CD8-positive, alpha-beta memory T cell (primary cell): ENCODE measurements around the gene YIPF1. TPM values are rescaled to one million over a fixed set of nuclear protein-coding genes. Genes with fewer than 3 reads are reported as not detected.
"Not testable (repeated sequence)": the region's sequence is repeated elsewhere in the genome, so short reads cannot be mapped to it uniquely, and the experiment has no call there.

Experiments
- CTCF ChIA-PET: fragments of 350-600 bp; sonication (Branson Sonifier 250); formaldehyde crosslinking; loops from one replicate; lab custom pipeline; 2021; ENCODE audit warnings: antibody characterized with exemption; lab: Charles Lee
- POLR2A ChIA-PET: fragments of 350-600 bp; sonication (Branson Sonifier 250); formaldehyde crosslinking; loops from one replicate; lab custom pipeline; 2021; ENCODE audit warnings: antibody characterized with exemption; lab: Charles Lee
- DNase-seq, 5 donors: peaks; one replicate each; pipeline versions ENCODE4 v3.0.0 to v3.0.0-alpha.2; 2020 to 2022; ENCODE audit warnings: mixed read lengths in 1 of 5
- H3K27ac ChIP-seq: one replicate; pipeline ENCODE4 v1.7.0; 2013; ENCODE audit warnings: low read depth, mild to moderate bottlenecking, low read length, moderate library complexity
- H3K27me3 ChIP-seq: 2 replicates; pipeline ENCODE4 v1.7.0; 2013; ENCODE audit warnings: low read length, mild to moderate bottlenecking; ENCODE audit not compliant: insufficient read depth, poor library complexity, severe bottlenecking
- H3K36me3 ChIP-seq: 2 replicates; pipeline ENCODE4 v1.7.0; 2013; ENCODE audit warnings: mild to moderate bottlenecking, low read length, moderate library complexity; ENCODE audit not compliant: insufficient read depth
- H3K4me1 ChIP-seq: 2 replicates; pipeline ENCODE4 v1.7.0; 2013; ENCODE audit warnings: mild to moderate bottlenecking, low read length, moderate library complexity; ENCODE audit not compliant: insufficient read depth
- H3K4me3 ChIP-seq: 2 replicates; pipeline ENCODE4 v1.7.0; 2013; ENCODE audit warnings: mild to moderate bottlenecking, low read length
- H3K9me3 ChIP-seq: 2 replicates; pipeline ENCODE4 v1.7.0; 2013; ENCODE audit warnings: mild to moderate bottlenecking, low read length
- H3K27ac Mint-ChIP-seq, 8 donors: one replicate each; pipeline ENCODE4 v1.8.0; 2020 to 2021; ENCODE audit warnings: mixed read lengths in 8 of 8, mild to moderate bottlenecking in 6 of 8, inconsistent platforms in 3 of 8, moderate library complexity in 3 of 8
- H3K27me3 Mint-ChIP-seq, 2 donors: one replicate each; pipeline ENCODE4 v1.8.0; 2020 to 2021; ENCODE audit warnings: mixed read lengths in 2 of 2, mild to moderate bottlenecking in 1 of 2, moderate library complexity in 1 of 2
- H3K36me3 Mint-ChIP-seq, 3 donors: one replicate each; pipeline ENCODE4 v1.8.0; 2020 to 2021; ENCODE audit warnings: mixed read lengths in 3 of 3, inconsistent platforms in 1 of 3, mild to moderate bottlenecking in 1 of 3
- H3K4me1 Mint-ChIP-seq, 3 donors: one replicate each; pipeline ENCODE4 v1.8.0; 2020 to 2021; ENCODE audit warnings: mixed read lengths in 3 of 3, inconsistent platforms in 1 of 3, mild to moderate bottlenecking in 1 of 3
- H3K4me3 Mint-ChIP-seq, 7 donors: one replicate each; pipeline ENCODE4 v1.8.0; 2020 to 2021; ENCODE audit warnings: mixed read lengths in 7 of 7, mild to moderate bottlenecking in 6 of 7, moderate library complexity in 4 of 7, inconsistent platforms in 2 of 7
- H3K9me3 Mint-ChIP-seq, 5 donors: one replicate each; pipeline ENCODE4 v1.8.0; 2020 to 2022; ENCODE audit warnings: mixed read lengths in 5 of 5, mild to moderate bottlenecking in 3 of 5, moderate library complexity in 2 of 5, inconsistent platforms in 1 of 5
- polyA plus RNA-seq: library from polyadenylated mRNA; unstranded; fragments of 300-500 nt; fragmentation: Illumina TruSeq; gene quantifications from one replicate; pipeline ENCODE4 v1.2.3, GENCODE V29; 2021
- total RNA-seq, 2 experiments: library from RNA; stranded (reverse); gene quantifications; one replicate each; pipeline ENCODE4 v1.2.3, GENCODE V29; 2021

YIPF1 gene
- total and polyA plus RNA-seq, 3 experiments from 2014 or later = 17.2 to 30.7 (median 17.4) TPM

- H3K27ac ChIP-seq, H3K4me3 ChIP-seq, H3K4me3 Mint-ChIP-seq, H3K27me3 Mint-ChIP-seq, H3K9me3 ChIP-seq, H3K27me3 ChIP-seq, POLR2A ChIA-PET, H3K4me1 ChIP-seq, DNase-seq, H3K9me3 Mint-ChIP-seq: not testable (repeated sequence)
- peak overlapping the region in 2 of 8 donors; percentile 54 to 82 for H3K27ac Mint-ChIP-seq
- H3K36me3 Mint-ChIP-seq = peaks cover 17 to 86% (median 46%) of the 10 kb centered on the region in 3 donors
- peaks cover 20 to 36% (median 35%) of the 10 kb centered on the region in 3 donors for H3K4me1 Mint-ChIP-seq
- H3K36me3 ChIP-seq = peaks cover 19% of the 10 kb centered on the region
- CTCF ChIA-PET = interaction anchor here (1.0 to 2.3 kb wide), 3 partner anchors 11 to 77 kb away, joined by 3 to 5 read pairs (median 3); no protein-coding TSS in a partner anchor
Measured at GRCh38 chr1:53881853-53882252, 7.7 kb downstream of the YIPF1 start.

- Mint-ChIP-seq H3K9me3 (no peaks in the 10 kb centered on the region), H3K27ac (peak overlapping the region in 1 of 8 donors; percentile 44), H3K27me3 (no peaks in the 10 kb centered on the region), H3K4me3 (no peak overlapping the region), H3K4me1 (peaks cover 9 to 14% (median 11%) of the 10 kb centered on the region in 3 donors), H3K36me3 (peaks cover 21 to 84% (median 44%) of the 10 kb centered on the region in 3 donors)
- POLR2A ChIA-PET = no interaction called here
- no peak overlapping the region for H3K27ac ChIP-seq
- H3K9me3 ChIP-seq = no peaks in the 10 kb centered on the region
- H3K27me3 ChIP-seq = no peaks in the 10 kb centered on the region
- no peaks in the 10 kb centered on the region for H3K4me1 ChIP-seq
- H3K36me3 ChIP-seq = peaks cover 19% of the 10 kb centered on the region
- CTCF ChIA-PET = interaction anchor here (1.2 to 3.1 kb wide), 5 partner anchors 18 to 82 kb away, joined by 3 to 25 read pairs (median 5); no protein-coding TSS in a partner anchor
- H3K4me3 ChIP-seq = no peak overlapping the region
- DNase-seq = peak in 1 of 5 donors; percentile 20
Measured at GRCh38 chr1:53878492-53879105, 11.0 kb downstream of the YIPF1 start.

- POLR2A ChIA-PET = not testable (repeated sequence)
Measured at GRCh38 chr1:53875150-53875549, 14.4 kb downstream of the YIPF1 start.

GRCh38 chr1:53871773-53872484 is 17.7 kb downstream of the YIPF1 start:
- POLR2A ChIA-PET = interaction anchor here (0.7 kb wide), 1 partner anchor 19 kb away, joined by 3 read pairs; no protein-coding TSS in a partner anchor
- CTCF ChIA-PET = interaction anchor here (0.9 to 2.8 kb wide), 2 partner anchors 11 to 87 kb away, joined by 3 to 6 read pairs; no protein-coding TSS in a partner anchor
- no peak overlapping the region for H3K27ac Mint-ChIP-seq
- no peaks in the 10 kb centered on the region for H3K27me3 Mint-ChIP-seq
- Histone ChIP-seq H3K9me3 (no peaks in the 10 kb centered on the region), H3K27me3 (no peaks in the 10 kb centered on the region), H3K4me1 (no peaks in the 10 kb centered on the region), H3K36me3 (peaks cover 8% of the 10 kb centered on the region), H3K27ac (no peak overlapping the region), H3K4me3 (no peak overlapping the region)
- H3K4me3 Mint-ChIP-seq = no peak overlapping the region
- peaks cover 11 to 81% (median 32%) of the 10 kb centered on the region in 3 donors for H3K36me3 Mint-ChIP-seq
- DNase-seq = no peak
- no peaks in the 10 kb centered on the region for H3K9me3 Mint-ChIP-seq
- H3K4me1 Mint-ChIP-seq = no peaks in the 10 kb centered on the region

More at GRCh38 chr1:53875150-53875549, 14.4 kb downstream of the YIPF1 start:
- H3K4me1 Mint-ChIP-seq, H3K27ac Mint-ChIP-seq, H3K9me3 ChIP-seq, H3K4me1 ChIP-seq, H3K4me3 Mint-ChIP-seq, H3K27ac ChIP-seq, H3K27me3 Mint-ChIP-seq, H3K27me3 ChIP-seq, H3K9me3 Mint-ChIP-seq, DNase-seq, CTCF ChIA-PET, H3K4me3 ChIP-seq: not testable (repeated sequence)
- peaks cover 10% of the 10 kb centered on the region for H3K36me3 ChIP-seq
- H3K36me3 Mint-ChIP-seq = peaks cover 7 to 84% (median 37%) of the 10 kb centered on the region in 3 donors

GRCh38 chr1:53871221-53871620 is 18.4 kb downstream of the YIPF1 start:
- ChIA-PET POLR2A (no interaction called here), CTCF (interaction anchor here (0.9 to 1.6 kb wide), 3 partner anchors 10 to 85 kb away, joined by 3 read pairs; no protein-coding TSS in a partner anchor)
- Histone ChIP-seq H3K27ac (no peak overlapping the region), H3K4me1 (no peaks in the 10 kb centered on the region), H3K4me3 (no peak overlapping the region), H3K9me3 (no peaks in the 10 kb centered on the region), H3K27me3 (no peaks in the 10 kb centered on the region), H3K36me3 (peaks cover 13% of the 10 kb centered on the region)
- Mint-ChIP-seq H3K4me1 (no peaks in the 10 kb centered on the region), H3K4me3 (no peak overlapping the region), H3K9me3 (no peaks in the 10 kb centered on the region), H3K36me3 (peaks cover 16 to 81% (median 36%) of the 10 kb centered on the region in 3 donors), H3K27me3 (no peaks in the 10 kb centered on the region), H3K27ac (no peak overlapping the region)
- no peak for DNase-seq

GRCh38 chr1:53869454-53870117 is 20.0 kb downstream of the YIPF1 start:
- POLR2A ChIA-PET = no interaction called here
- CTCF ChIA-PET = interaction anchor here (0.7 to 1.7 kb wide), 5 partner anchors 9 to 180 kb away, joined by 3 to 7 read pairs (median 3); no protein-coding TSS in a partner anchor
- Histone ChIP-seq H3K4me1 (no peaks in the 10 kb centered on the region), H3K4me3 (no peak overlapping the region), H3K36me3 (peaks cover 13% of the 10 kb centered on the region), H3K27ac (no peak overlapping the region), H3K27me3 (no peaks in the 10 kb centered on the region), H3K9me3 (no peaks in the 10 kb centered on the region)
- Mint-ChIP-seq H3K36me3 (peaks cover 12 to 78% (median 32%) of the 10 kb centered on the region in 3 donors), H3K4me1 (no peaks in the 10 kb centered on the region), H3K4me3 (no peak overlapping the region), H3K27me3 (no peaks in the 10 kb centered on the region), H3K9me3 (no peaks in the 10 kb centered on the region), H3K27ac (no peak overlapping the region)
- no peak for DNase-seq

- H3K27ac ChIP-seq = no peak overlapping the region
- H3K9me3 ChIP-seq = no peaks in the 10 kb centered on the region
- H3K4me3 Mint-ChIP-seq = no peak overlapping the region
- H3K27ac Mint-ChIP-seq = peak overlapping the region in 1 of 8 donors; percentile 44
- CTCF ChIA-PET = interaction anchor here (1.1 to 1.7 kb wide), 3 partner anchors 8 to 181 kb away, joined by 3 to 7 read pairs (median 3); no protein-coding TSS in a partner anchor
- peaks cover 13% of the 10 kb centered on the region for H3K36me3 ChIP-seq
- H3K27me3 Mint-ChIP-seq = no peaks in the 10 kb centered on the region
- no peaks in the 10 kb centered on the region for H3K4me1 Mint-ChIP-seq
- H3K36me3 Mint-ChIP-seq = peaks cover 12 to 73% (median 32%) of the 10 kb centered on the region in 3 donors
- no peaks in the 10 kb centered on the region for H3K9me3 Mint-ChIP-seq
- H3K4me3 ChIP-seq = no peak overlapping the region
- H3K4me1 ChIP-seq = no peaks in the 10 kb centered on the region
- DNase-seq = no peak
- no peaks in the 10 kb centered on the region for H3K27me3 ChIP-seq
- POLR2A ChIA-PET = no interaction called here
Measured at GRCh38 chr1:53868565-53868964, 21.0 kb downstream of the YIPF1 start.
